ENCODE data around the gene CHKA. TPM values are rescaled to one million over a fixed set of nuclear protein-coding genes. Genes with fewer than 3 reads are reported as not detected.

The CHKA gene
- total RNA-seq, 1 experiment from 2014 or later = 136 TPM

DNA sequence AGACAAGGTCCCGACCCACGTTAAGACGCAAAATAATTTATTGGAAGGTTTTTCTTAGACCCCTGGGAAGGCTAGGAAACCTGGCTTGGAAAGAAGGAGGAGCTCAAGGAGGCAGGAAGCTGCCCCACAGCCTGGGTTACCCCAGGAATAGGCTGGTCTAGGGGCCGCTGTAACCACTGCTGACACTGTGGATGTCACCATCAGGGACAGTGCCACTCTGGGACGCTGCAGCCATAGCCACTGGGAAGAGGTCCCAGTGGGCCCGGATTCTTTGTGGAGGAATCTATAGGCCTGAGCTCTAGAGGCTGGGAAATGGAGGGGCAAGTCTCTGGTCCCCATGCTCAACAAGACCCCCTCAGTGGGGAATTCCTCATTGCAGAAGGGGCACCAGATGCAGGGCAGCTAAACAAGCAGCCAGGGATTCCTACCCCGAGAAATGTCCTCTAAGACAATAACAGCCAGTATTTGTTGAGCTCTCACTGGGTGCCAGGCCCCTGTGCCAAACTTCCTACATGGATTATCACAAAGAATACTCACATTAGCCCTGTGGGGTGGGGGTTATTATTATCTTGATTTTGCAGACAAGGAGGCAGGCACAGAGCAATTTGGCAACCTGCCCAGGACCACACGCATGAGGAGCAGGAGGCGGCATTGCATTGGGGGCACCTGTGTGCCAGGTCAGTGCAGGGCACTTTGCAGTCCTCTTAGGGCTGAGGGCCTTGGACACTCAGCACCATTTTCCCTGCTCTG, 19.5 kb upstream of the CHKA start:
- intact Hi-C loops (cut with micrococcal nuclease; ENCODE audit: unreplicated experiment) (no loop called here), in situ Hi-C loops (cut with HindIII; ENCODE audit: low pct_unique_long_range_greater_than_20kb, low sequenced_read_pairs) (no loop called here)
- Histone ChIP-seq H3K9me3 (ENCODE audit: control insufficient read depth, insufficient read depth, low read depth, low read length) (no peaks in the 10 kb centered on the region), H3K4me3 (ENCODE audit: low read depth in 2 of 2, low read length in 2 of 2) (no peak overlapping the region), H3K27ac (ENCODE audit: low read length) (peak overlapping the region; percentile 0; the same call in 1 of the 2 replicates), H3K36me3 (ENCODE audit: control insufficient read depth, insufficient read depth, low read length) (no peaks in the 10 kb centered on the region), H3K27me3 (ENCODE audit: control insufficient read depth, insufficient read depth, low read length) (no peaks in the 10 kb centered on the region), H3K4me1 (ENCODE audit: control insufficient read depth, insufficient read depth, low read length) (peaks cover 25% of the 10 kb centered on the region)
- CTCF ChIA-PET = interaction anchor here (0.6 kb wide), 1 partner anchor 69 kb away, joined by 6 read pairs; no protein-coding TSS in a partner anchor
- no TSS peak for BruUV-seq (replicated peaks)
- ATAC-seq (no peak), DNase-seq (ENCODE audit: low read depth, low spot score) (no peak)
- TF ChIP-seq, protein P1, sequence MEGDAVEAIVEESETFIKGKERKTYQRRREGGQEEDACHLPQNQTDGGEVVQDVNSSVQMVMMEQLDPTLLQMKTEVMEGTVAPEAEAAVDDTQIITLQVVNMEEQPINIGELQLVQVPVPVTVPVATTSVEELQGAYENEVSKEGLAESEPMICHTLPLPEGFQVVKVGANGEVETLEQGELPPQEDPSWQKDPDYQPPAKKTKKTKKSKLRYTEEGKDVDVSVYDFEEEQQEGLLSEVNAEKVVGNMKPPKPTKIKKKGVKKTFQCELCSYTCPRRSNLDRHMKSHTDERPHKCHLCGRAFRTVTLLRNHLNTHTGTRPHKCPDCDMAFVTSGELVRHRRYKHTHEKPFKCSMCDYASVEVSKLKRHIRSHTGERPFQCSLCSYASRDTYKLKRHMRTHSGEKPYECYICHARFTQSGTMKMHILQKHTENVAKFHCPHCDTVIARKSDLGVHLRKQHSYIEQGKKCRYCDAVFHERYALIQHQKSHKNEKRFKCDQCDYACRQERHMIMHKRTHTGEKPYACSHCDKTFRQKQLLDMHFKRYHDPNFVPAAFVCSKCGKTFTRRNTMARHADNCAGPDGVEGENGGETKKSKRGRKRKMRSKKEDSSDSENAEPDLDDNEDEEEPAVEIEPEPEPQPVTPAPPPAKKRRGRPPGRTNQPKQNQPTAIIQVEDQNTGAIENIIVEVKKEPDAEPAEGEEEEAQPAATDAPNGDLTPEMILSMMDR (IDR thresholded peaks at IDR 0.05) = no peak
- TF ChIP-seq TCF7L2 (IDR thresholded peaks at IDR 0.05; ENCODE audit: low read depth, low read length) = no peak
- TF ChIP-seq SIN3A (IDR thresholded peaks at IDR 0.05; ENCODE audit: borderline replicate concordance, insufficient read depth, low read depth, low read length) = no peak
- TF ChIP-seq, protein P2, sequence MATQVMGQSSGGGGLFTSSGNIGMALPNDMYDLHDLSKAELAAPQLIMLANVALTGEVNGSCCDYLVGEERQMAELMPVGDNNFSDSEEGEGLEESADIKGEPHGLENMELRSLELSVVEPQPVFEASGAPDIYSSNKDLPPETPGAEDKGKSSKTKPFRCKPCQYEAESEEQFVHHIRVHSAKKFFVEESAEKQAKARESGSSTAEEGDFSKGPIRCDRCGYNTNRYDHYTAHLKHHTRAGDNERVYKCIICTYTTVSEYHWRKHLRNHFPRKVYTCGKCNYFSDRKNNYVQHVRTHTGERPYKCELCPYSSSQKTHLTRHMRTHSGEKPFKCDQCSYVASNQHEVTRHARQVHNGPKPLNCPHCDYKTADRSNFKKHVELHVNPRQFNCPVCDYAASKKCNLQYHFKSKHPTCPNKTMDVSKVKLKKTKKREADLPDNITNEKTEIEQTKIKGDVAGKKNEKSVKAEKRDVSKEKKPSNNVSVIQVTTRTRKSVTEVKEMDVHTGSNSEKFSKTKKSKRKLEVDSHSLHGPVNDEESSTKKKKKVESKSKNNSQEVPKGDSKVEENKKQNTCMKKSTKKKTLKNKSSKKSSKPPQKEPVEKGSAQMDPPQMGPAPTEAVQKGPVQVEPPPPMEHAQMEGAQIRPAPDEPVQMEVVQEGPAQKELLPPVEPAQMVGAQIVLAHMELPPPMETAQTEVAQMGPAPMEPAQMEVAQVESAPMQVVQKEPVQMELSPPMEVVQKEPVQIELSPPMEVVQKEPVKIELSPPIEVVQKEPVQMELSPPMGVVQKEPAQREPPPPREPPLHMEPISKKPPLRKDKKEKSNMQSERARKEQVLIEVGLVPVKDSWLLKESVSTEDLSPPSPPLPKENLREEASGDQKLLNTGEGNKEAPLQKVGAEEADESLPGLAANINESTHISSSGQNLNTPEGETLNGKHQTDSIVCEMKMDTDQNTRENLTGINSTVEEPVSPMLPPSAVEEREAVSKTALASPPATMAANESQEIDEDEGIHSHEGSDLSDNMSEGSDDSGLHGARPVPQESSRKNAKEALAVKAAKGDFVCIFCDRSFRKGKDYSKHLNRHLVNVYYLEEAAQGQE (IDR thresholded peaks at IDR 0.05; ENCODE audit: insufficient read depth in 1 of 2, low read depth in 2 of 2, low read length in 1 of 2) = no peak
- TF ChIP-seq POLR2AphosphoS5 (IDR thresholded peaks at IDR 0.05; ENCODE audit: low read depth, low read length) = no peak
- POLR2A ChIA-PET = no interaction called here

DNA sequence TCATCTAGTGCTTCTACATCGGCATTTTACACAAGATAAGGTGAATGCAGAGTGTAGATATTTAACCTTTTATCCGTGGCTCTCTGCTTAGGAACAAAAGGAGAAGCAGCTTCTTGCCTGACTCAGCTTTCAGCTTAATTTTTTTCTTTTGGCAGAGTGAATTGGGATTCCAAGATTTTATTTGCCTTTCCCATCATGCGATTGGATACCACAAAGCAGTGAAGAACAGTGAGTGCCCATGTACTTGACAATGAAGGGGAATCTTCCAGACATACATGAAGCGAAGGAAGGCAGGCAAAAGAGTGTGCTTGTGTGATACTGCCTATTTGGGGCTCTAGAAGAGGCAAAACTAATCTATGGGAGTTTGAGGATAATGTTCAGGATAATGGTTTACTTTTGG, 17.0 kb upstream of the CHKA start:
- peaks cover 12% of the 10 kb centered on the region for H3K4me1 ChIP-seq (ENCODE audit: control insufficient read depth, insufficient read depth, low read length)
- H3K27me3 ChIP-seq (ENCODE audit: control insufficient read depth, insufficient read depth, low read length) = no peaks in the 10 kb centered on the region
- DNase-seq (ENCODE audit: low read depth, low spot score) = no peak
- peaks cover 8% of the 10 kb centered on the region; the same call in 1 of the 2 replicates for H3K9me3 ChIP-seq (ENCODE audit: control insufficient read depth, insufficient read depth, low read depth, low read length)
- TF ChIP-seq, protein P2 (IDR thresholded peaks at IDR 0.05; ENCODE audit: insufficient read depth in 1 of 2, low read depth in 2 of 2, low read length in 1 of 2) = no peak
- no peak for TF ChIP-seq SIN3A (IDR thresholded peaks at IDR 0.05; ENCODE audit: borderline replicate concordance, insufficient read depth, low read depth, low read length)
- TF ChIP-seq, protein P1 (IDR thresholded peaks at IDR 0.05) = no peak
- no peak for TF ChIP-seq TCF7L2 (IDR thresholded peaks at IDR 0.05; ENCODE audit: low read depth, low read length)
- TF ChIP-seq POLR2AphosphoS5 (IDR thresholded peaks at IDR 0.05; ENCODE audit: low read depth, low read length) = no peak
- peak overlapping the region in 1 of 2 experiments; percentile 39; a peak in 2 of 4 replicates for H3K4me3 ChIP-seq (ENCODE audit: low read depth in 2 of 2, low read length in 2 of 2)
- peak overlapping the region; percentile 86 for H3K27ac ChIP-seq (ENCODE audit: low read length)
- ChIA-PET POLR2A (interaction anchor here (0.7 kb wide), 1 partner anchor 651 kb away, joined by 5 read pairs; no protein-coding TSS in a partner anchor), CTCF (interaction anchor here (0.7 kb wide), 1 partner anchor 23 kb away, joined by 4 read pairs; no protein-coding TSS in a partner anchor)
- intact Hi-C loops (cut with micrococcal nuclease; ENCODE audit: unreplicated experiment) (no loop called here), in situ Hi-C loops (cut with HindIII; ENCODE audit: low pct_unique_long_range_greater_than_20kb, low sequenced_read_pairs) (no loop called here)
- no TSS peak for BruUV-seq (replicated peaks)
- no peaks in the 10 kb centered on the region for H3K36me3 ChIP-seq (ENCODE audit: control insufficient read depth, insufficient read depth, low read length)
- ATAC-seq = no peak; the same call in 1 of the 2 replicates

Measured in Panc1 (cell line).